Measurements from ENCODE around the gene GPR158.
"Not testable (repeated sequence)": the region's sequence is repeated elsewhere in the genome, so short reads cannot be mapped to it uniquely, and the experiment has no call there.

The GPR158 gene

GRCh38 chr10:25304606-25305005 lies 129.8 kb downstream of the GPR158 start:
- DNase-seq = no peak

DNA sequence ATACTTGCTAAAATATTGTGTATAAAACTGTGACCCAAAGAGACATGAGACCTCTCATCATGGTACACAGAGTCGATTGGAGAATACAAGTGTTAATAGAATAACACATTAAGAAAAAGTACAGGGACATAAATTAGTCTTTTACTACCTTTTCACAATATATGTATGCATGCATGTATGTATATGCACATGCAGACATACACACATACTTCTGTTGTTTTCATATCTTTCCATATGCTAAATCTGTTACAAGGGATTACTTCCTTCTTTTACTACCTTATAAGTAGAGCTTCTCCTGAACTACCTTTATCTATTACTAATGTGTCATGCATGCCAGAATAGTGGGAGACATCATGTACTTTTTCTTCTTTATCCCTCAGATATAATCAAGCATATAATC lies 131.6 kb downstream of the GPR158 start:
- no peak for DNase-seq

- DNase-seq = no peak
Observed at GRCh38 chr10:25308278-25308677, 133.5 kb downstream of the GPR158 start.

- DNase-seq = not testable (repeated sequence)
Observed at GRCh38 chr10:25317596-25318211, 142.9 kb downstream of the GPR158 start.

GRCh38 chr10:25327273-25327672 lies 152.5 kb downstream of the GPR158 start:
- DNase-seq = no peak

DNA sequence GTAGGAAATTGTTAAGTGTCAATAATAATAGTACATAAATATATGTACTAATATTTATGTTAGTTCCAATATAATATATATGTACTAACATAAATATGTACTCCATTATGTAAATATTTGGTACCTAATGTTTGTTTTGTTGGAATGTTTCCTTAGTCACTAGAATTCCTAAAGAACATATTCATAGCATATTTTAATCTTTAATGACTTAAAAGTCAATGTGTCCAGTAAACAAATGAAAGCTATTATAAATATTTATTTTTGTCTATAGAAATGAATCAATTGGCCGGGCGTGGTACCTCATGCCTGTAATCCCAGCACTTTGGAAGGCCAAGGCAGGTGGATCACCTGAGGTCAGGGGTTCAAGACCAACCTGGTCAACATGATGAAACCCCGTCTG lies 153.6 kb downstream of the GPR158 start:
- DNase-seq = no peak

- not testable (repeated sequence) for DNase-seq
Observed at GRCh38 chr10:25329587-25329986, 154.8 kb downstream of the GPR158 start.

- no peak for DNase-seq
Observed at GRCh38 chr10:25334445-25334844, 159.6 kb downstream of the GPR158 start.

DNA sequence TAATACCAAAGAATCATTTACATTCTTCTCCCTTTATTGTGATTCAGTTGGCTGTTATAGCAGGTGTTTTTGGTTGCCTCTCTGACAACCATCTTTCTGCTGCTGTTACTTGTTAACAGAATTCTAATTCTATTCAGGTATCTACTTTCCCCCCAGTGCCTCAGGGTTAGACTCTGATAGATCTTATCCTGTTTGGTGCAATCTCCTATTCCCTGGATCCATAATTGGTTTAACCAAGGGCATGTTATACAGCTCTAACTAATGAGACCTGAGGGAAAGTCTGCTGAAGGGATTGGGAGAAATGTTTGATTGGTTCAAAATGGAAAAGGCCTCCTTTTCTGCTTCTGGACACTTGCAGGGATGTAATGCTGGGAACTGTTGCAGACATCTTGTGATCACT lies 161.5 kb downstream of the GPR158 start:
- DNase-seq = no peak

DNA sequence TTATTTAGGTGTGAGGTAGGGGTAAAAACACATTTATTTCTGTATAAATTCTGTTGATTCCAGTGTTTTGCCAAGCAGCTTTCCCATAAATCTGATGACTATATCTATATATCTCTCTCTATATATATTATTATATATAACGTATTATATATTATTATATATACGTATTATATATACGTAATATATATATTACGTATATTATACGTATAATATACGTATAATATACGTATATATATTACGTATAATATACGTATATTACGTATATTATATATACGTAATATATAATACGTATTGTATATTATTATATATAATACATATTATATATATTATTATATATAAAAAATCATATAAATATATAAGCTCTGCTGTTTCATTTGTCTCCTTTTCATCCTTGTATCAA lies 163.5 kb downstream of the GPR158 start:
- DNase-seq = no peak

GRCh38 chr10:25339966-25340365 lies 165.2 kb downstream of the GPR158 start:
- no peak for DNase-seq

- DNase-seq = no peak
Observed at GRCh38 chr10:25349520-25349919, 174.7 kb downstream of the GPR158 start.

- no peak for DNase-seq
Observed at GRCh38 chr10:25356609-25357008, 181.8 kb downstream of the GPR158 start.

GRCh38 chr10:25357269-25357668 lies 182.5 kb downstream of the GPR158 start:
- no peak for DNase-seq

- no peak for DNase-seq
Observed at GRCh38 chr10:25382029-25382810, 207.4 kb downstream of the GPR158 start.

DNA sequence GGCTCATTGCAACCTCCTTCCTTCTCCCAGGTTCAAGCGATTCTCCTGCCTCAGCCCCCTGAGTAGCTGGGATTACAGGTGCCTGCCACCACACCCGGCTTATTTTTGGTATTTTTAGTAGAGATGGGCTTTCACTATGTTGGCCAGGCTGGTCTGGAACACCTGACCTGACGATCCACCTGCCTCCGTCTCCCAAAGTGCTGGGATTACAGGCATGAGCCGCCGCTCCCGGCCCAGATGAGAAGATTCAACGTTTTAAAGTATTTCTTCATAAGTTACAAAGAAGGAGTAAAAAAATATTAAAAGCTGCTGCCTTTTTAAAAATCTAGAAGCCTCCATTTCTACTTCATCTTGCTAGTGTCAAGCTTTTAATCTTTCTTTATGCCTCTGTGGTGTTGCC lies 208.1 kb downstream of the GPR158 start:
- not testable (repeated sequence) for DNase-seq

GRCh38 chr10:25383686-25384085 lies 208.9 kb downstream of the GPR158 start:
- no peak for DNase-seq

DNA sequence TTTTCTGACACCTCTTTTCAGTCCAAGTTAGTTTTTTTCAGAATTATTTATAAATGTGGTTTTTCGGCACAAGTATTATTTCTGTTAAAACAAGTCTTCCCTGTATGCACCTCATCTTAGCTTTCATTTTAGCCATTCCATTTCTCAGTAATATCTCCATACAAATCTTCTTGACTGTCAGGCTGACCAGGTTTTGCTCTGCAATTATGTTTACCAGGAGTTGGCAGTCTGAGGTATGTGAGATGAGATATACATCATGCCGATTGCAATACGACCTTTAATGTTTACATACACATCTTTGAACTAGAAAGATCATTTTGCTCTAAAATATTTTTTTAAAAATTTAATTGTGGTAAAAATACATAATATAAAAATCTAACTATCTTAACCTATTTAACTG lies 209.8 kb downstream of the GPR158 start:
- no peak for DNase-seq

DNA sequence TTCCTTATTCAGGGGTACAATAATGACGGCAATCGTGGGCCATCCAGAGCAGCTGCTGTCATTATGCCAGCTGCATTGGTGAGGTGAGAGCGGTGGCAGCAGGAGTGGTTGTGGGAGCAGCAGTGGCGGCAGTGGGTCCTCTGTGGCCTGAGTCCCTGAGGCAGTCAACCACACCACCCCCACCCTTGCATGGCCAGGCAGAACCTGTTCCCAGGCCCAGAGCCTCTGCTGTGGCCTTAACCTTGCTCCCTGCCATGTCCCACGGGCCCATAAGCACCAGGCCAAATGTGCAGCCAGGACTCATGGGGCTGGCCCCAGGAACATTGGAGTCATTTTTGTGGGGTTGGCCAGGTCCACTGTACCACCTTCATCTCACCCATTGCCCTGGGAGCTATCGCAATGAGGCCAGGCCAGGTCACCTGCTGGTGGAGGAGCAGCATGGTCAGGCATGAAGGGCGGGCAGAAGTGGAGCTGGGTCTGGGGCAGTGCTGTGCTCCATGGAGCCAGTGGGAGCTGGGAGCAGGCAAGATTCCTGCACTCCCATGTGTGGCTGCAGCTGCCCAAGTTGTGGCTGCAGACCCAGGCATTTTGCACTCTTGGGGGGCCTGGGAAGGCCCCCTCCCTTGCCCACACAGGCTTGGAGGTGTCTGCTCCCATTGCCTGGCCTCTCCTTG lies 213.5 kb downstream of the GPR158 start:
- no peak for DNase-seq

DNA sequence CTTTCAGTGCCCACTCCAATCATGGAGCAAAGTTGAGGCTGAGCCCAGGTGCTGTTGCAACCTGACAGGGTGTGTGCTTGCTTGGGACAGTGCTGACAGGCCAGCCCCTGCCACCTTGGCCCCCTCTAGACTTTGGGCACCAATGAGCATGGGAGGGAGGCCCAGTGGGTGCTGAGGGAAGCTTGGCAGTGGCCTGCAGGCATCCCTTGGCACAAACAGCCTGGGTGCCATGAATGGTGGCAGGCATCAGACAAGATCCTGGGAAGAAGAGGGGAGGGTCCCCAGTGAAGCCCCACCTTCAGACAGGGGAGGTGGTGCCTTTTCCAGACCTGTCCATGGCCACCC lies 214.0 kb downstream of the GPR158 start:
- no peak for DNase-seq

DNA sequence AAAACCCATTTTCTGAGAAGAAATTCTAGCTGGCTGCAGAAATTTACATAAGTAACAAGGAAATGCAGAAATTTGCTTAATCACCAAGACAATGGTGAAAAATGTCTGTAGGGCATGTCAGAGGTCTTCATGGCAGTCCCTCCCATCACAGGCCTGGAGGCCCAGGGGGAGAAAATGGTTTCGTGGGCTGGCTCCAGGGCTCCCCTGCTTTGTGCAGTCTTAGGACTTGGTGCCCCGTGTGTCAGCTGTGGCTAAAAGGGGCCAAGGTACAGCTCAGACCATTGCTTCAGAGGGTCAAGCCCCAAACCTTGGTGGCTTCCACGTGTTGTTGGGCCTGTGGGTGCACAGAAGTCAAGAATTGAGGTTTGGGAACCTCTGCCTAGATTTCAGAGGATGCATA lies 215.9 kb downstream of the GPR158 start:
- DNase-seq = no peak

GRCh38 chr10:25392132-25392531 lies 217.3 kb downstream of the GPR158 start:
- DNase-seq = no peak

GRCh38 chr10:25393621-25394020 lies 218.8 kb downstream of the GPR158 start:
- no peak for DNase-seq

DNA sequence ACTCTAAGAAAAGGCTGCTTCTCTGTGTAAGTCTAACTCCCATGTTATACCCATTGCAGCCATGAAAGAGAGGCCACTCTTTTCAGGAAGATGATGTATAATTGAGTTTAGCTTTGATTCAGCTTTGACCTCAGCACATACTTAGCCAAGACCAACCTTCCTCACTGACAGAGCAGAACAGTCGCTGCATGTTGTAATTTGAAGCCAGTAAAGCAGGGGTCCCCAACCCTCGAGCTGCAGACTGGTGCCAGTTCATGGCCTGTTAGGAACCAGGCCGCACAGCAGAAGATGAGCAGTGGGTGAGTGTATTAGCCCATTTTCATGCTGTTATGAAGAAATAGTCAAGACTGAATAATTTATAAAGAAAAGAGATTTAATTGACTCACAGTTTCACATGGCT lies 223.9 kb downstream of the GPR158 start:
- DNase-seq = no peak
